Adrenal gland (tissue), 5 donors: ENCODE measurements around the gene IL6R.

Experiments
- POLR2A ChIP-seq, 2 donors: fragments of 450-650 bp; IDR thresholded peaks; one replicate each; pipeline ENCODE4 v1.6.1; 2017; ENCODE audit warnings: antibody characterized with exemption in 2 of 2, mild to moderate bottlenecking in 2 of 2, moderate library complexity in 1 of 2
- TF ChIP-seq, protein P1 (sequence below), 6 experiments: fragments of 450-650 bp in 4 of 6; fragments of 200-600 bp in 2 of 6; sonication (generic) in 1 of 6; IDR thresholded peaks; 1 replicate in 5 of 6; 2 replicates in 1 of 6; pipeline versions ENCODE4 v1.5.1 to v1.8.0; 2016 to 2021; ENCODE audit warnings: antibody characterized with exemption in 6 of 6, mild to moderate bottlenecking in 2 of 6, moderate library complexity in 1 of 6
- donor health status: DM: no; HTN: no; CAD: no.

DNA sequence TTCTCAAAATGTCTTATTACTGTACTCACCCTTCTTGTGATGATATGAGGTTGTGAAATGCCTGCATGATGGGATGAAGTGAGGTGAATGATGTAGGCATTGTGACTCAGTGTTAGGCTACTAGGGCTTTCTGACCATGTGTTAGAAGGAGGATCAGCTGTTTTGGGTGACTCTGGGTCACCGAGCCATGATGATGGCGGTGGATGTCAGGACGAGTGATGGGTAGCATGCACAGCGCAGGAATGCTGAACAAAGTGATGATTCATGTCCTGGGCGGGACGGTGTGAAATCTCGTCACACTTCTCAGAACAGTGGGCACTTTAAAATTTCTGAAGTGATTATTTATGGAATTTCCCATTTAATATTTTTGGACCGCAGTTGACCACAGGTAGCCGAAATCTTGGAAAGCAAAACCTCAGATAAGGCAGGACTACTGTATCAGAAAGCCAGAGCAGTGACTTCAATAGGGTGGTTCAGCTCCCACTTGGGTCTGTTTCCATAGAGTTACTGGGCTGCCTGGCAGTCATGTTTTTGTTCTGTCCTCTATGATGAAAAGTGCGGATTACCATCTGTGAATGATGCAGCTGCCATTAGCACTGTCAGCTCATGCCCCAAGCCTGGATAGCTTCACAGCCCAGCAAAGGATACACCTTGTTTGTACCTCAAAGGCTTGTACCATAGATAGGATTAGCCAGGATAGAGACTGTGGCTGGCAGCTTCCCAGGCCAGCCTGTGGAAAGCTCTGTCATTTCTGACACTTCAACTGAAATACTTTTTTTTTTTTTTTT is 26.6 kb downstream of the IL6R start:
- TF ChIP-seq, protein P1, sequence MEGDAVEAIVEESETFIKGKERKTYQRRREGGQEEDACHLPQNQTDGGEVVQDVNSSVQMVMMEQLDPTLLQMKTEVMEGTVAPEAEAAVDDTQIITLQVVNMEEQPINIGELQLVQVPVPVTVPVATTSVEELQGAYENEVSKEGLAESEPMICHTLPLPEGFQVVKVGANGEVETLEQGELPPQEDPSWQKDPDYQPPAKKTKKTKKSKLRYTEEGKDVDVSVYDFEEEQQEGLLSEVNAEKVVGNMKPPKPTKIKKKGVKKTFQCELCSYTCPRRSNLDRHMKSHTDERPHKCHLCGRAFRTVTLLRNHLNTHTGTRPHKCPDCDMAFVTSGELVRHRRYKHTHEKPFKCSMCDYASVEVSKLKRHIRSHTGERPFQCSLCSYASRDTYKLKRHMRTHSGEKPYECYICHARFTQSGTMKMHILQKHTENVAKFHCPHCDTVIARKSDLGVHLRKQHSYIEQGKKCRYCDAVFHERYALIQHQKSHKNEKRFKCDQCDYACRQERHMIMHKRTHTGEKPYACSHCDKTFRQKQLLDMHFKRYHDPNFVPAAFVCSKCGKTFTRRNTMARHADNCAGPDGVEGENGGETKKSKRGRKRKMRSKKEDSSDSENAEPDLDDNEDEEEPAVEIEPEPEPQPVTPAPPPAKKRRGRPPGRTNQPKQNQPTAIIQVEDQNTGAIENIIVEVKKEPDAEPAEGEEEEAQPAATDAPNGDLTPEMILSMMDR (IDR thresholded peaks at IDR 0.05): no peak
- no peak for TF ChIP-seq POLR2A (IDR thresholded peaks at IDR 0.05)
